PC-3 (cell line): ENCODE results near the gene LRRC7. TPM values are rescaled to one million over a fixed set of nuclear protein-coding genes. Genes with fewer than 3 reads are reported as not detected.
A peak's percentile ranks its signal among the peaks of the same experiment; 100 is the strongest.

Source experiments
- ATAC-seq: fragments of 200-7000 bp; cut with Tn5 transposase; 2 replicates; pipeline ENCODE4 v1.9.1; 2020; ENCODE audit warnings: mild to moderate bottlenecking, moderate library complexity
- BruUV-seq: library from RNA; stranded (reverse); fragments of 400-500 nt; replicated peaks from 2 replicates; lab custom pipeline; 2021; lab: Mats Ljungman, UMichigan
- CTCF ChIA-PET: fragments of 300-600 bp; sonication (Branson Sonifier 250); formaldehyde crosslinking; loops from one replicate; lab custom pipeline; 2022; ENCODE audit warnings: antibody characterized with exemption; lab: Charles Lee
- POLR2A ChIA-PET: fragments of 300-600 bp; sonication (Branson Sonifier 250); formaldehyde crosslinking; loops from one replicate; lab custom pipeline; 2022; ENCODE audit warnings: antibody characterized with exemption; ENCODE audit not compliant: unreplicated experiment; lab: Charles Lee
- DNase-seq: peaks from one replicate; pipeline ENCODE4 v3.0.0-alpha.2; 2015
- H2AFZ ChIP-seq: fragments of 300-600 bp; sonication (generic); 2 replicates; pipeline ENCODE4 v1.6.0; 2016; ENCODE audit warnings: antibody characterized with exemption, low read length
- H3F3A ChIP-seq: fragments of 300-600 bp; sonication (generic); one replicate; pipeline ENCODE4 v1.6.0; 2017; ENCODE audit warnings: antibody characterized with exemption, low read length, control low read depth, mild to moderate bottlenecking; ENCODE audit not compliant: unreplicated experiment
- H3K27ac ChIP-seq: fragments of 300-600 bp; sonication (generic); 2 replicates; pipeline ENCODE4 v1.5.1; 2016; ENCODE audit warnings: mild to moderate bottlenecking, low read length
- H3K27me3 ChIP-seq: fragments of 300-600 bp; sonication (generic); 2 replicates; pipeline ENCODE4 v1.6.1; 2016; ENCODE audit warnings: low read length, mixed read lengths
- H3K36me3 ChIP-seq: fragments of 300-600 bp; sonication (generic); 2 replicates; pipeline ENCODE4 v1.6.1; 2016; ENCODE audit warnings: low read depth, mixed run types, low read length, mixed read lengths
- H3K4me1 ChIP-seq: fragments of 300-600 bp; sonication (generic); 2 replicates; pipeline ENCODE4 v1.5.1; 2016; ENCODE audit warnings: low read length; ENCODE audit not compliant: insufficient read depth
- H3K4me2 ChIP-seq: fragments of 300-600 bp; sonication (generic); 2 replicates; pipeline ENCODE4 v1.6.0; 2016; ENCODE audit warnings: low read length
- H3K4me3 ChIP-seq: fragments of 300-600 bp; sonication (generic); 2 replicates; pipeline ENCODE4 v1.5.1; 2016; ENCODE audit warnings: mild to moderate bottlenecking, low read length, mixed read lengths
- H3K79me2 ChIP-seq: fragments of 300-600 bp; sonication (generic); 2 replicates; pipeline ENCODE4 v1.6.1; 2017; ENCODE audit warnings: low read length, mixed read lengths
- H3K9ac ChIP-seq: fragments of 300-600 bp; sonication (generic); 2 replicates; pipeline ENCODE4 v1.6.0; 2016; ENCODE audit warnings: mild to moderate bottlenecking, low read length
- H3K9me2 ChIP-seq: fragments of 300-600 bp; sonication (generic); replicated peaks from 2 replicates; pipeline ENCODE4 v1.6.1; 2016; ENCODE audit warnings: mixed run types, low read length, mixed read lengths
- H3K9me3 ChIP-seq: fragments of 300-600 bp; sonication (generic); 2 replicates; pipeline ENCODE4 v1.6.1; 2016; ENCODE audit warnings: low read length, mixed read lengths
- H4K20me1 ChIP-seq: fragments of 300-600 bp; sonication (generic); 2 replicates; pipeline ENCODE4 v1.6.1; 2016; ENCODE audit warnings: low read length, mixed read lengths
- CTCF ChIP-seq: fragments of 300-600 bp; sonication (generic); conservative IDR thresholded peaks from 2 replicates; pipeline ENCODE4 v1.5.1; 2017; ENCODE audit warnings: antibody characterized with exemption, low read depth, mild to moderate bottlenecking, low read length
- EZH2 ChIP-seq: fragments of 300-600 bp; sonication (generic); IDR thresholded peaks from one replicate; pipeline ENCODE4 v1.6.1; 2017; ENCODE audit warnings: antibody characterized with exemption, mild to moderate bottlenecking, low read length; ENCODE audit not compliant: unreplicated experiment
- EZH2phosphoT487 ChIP-seq: fragments of 300-600 bp; sonication (generic); IDR thresholded peaks from 2 replicates; pipeline ENCODE4 v1.6.1; 2018; ENCODE audit warnings: mild to moderate bottlenecking, antibody characterized with exemption, low read length, borderline replicate concordance
- intact Hi-C: fragments of 100-400 bp; cut with micrococcal nuclease; formaldehyde crosslinking; loops from 2 replicates; pipeline ENCODE4 v1.9.0; 2023
- total RNA-seq: library from RNA; depleted of rRNA; stranded (reverse); fragments of >200 nt; gene quantifications from 2 replicates; pipeline ENCODE4 v1.2.3, GENCODE V29; 2014

Gene LRRC7
- total RNA-seq, 1 experiment from 2014 or later: 0.04 TPM

GRCh38 chr1:70153739-70154138 lies 586.0 kb downstream of the LRRC7 start:
- Histone ChIP-seq H3K4me3 (no peak overlapping the region), H3K27ac (no peak overlapping the region), H4K20me1 (no peaks in the 10 kb centered on the region), H2AFZ (no peak overlapping the region), H3K27me3 (no peaks in the 10 kb centered on the region), H3K9ac (no peak overlapping the region), H3K36me3 (no peaks in the 10 kb centered on the region), H3K9me2 (no peaks in the 10 kb centered on the region), H3F3A (no peaks in the 10 kb centered on the region), H3K79me2 (no peaks in the 10 kb centered on the region), H3K4me2 (no peak overlapping the region), H3K4me1 (peaks cover 4% of the 10 kb centered on the region; the same call in 1 of the 2 replicates), H3K9me3 (no peaks in the 10 kb centered on the region)
- ChIA-PET CTCF (no interaction called here), POLR2A (no interaction called here)
- no peak for ATAC-seq
- no TSS peak for BruUV-seq
- DNase-seq: no peak
- intact Hi-C loops: no loop called here
- TF ChIP-seq EZH2phosphoT487 (no peak), EZH2 (no peak), CTCF (no peak)

GRCh38 chr1:70156529-70157120 lies 588.9 kb downstream of the LRRC7 start:
- ChIA-PET CTCF (no interaction called here), POLR2A (interaction anchor here (0.5 kb wide), 1 partner anchor 214 kb away, joined by 3 read pairs; no protein-coding TSS in a partner anchor)
- H2AFZ ChIP-seq: no peak overlapping the region
- no peaks in the 10 kb centered on the region for H3K79me2 ChIP-seq
- H3F3A ChIP-seq: no peaks in the 10 kb centered on the region
- DNase-seq (peak; percentile 40), ATAC-seq (peak; percentile 68)
- TF ChIP-seq CTCF (no peak), EZH2 (no peak), EZH2phosphoT487 (no peak)
- H3K9me3 ChIP-seq: no peaks in the 10 kb centered on the region
- no peak overlapping the region for H3K9ac ChIP-seq
- H3K4me2 ChIP-seq: no peak overlapping the region
- no TSS peak for BruUV-seq
- H3K27me3 ChIP-seq: no peaks in the 10 kb centered on the region
- H3K27ac ChIP-seq: no peak overlapping the region
- no peaks in the 10 kb centered on the region for H3K9me2 ChIP-seq
- H3K4me1 ChIP-seq: peaks cover 4% of the 10 kb centered on the region; the same call in 1 of the 2 replicates
- H3K36me3 ChIP-seq: no peaks in the 10 kb centered on the region
- no peak overlapping the region for H3K4me3 ChIP-seq
- intact Hi-C loops: no loop called here
- no peaks in the 10 kb centered on the region for H4K20me1 ChIP-seq

GRCh38 chr1:70164350-70164749 lies 596.6 kb downstream of the LRRC7 start:
- Histone ChIP-seq H3K9me3 (no peaks in the 10 kb centered on the region), H2AFZ (no peak overlapping the region), H3K4me3 (no peak overlapping the region), H4K20me1 (no peaks in the 10 kb centered on the region), H3K79me2 (no peaks in the 10 kb centered on the region), H3K4me2 (no peak overlapping the region), H3K4me1 (no peaks in the 10 kb centered on the region), H3K27me3 (no peaks in the 10 kb centered on the region), H3K27ac (no peak overlapping the region), H3K9ac (no peak overlapping the region), H3K36me3 (no peaks in the 10 kb centered on the region), H3K9me2 (no peaks in the 10 kb centered on the region), H3F3A (no peaks in the 10 kb centered on the region)
- intact Hi-C loops: no loop called here
- ATAC-seq: no peak
- TF ChIP-seq CTCF (no peak), EZH2phosphoT487 (no peak), EZH2 (no peak)
- no peak for DNase-seq
- BruUV-seq: no TSS peak
- ChIA-PET CTCF (no interaction called here), POLR2A (no interaction called here)
